Measurements from ENCODE around the gene DSTYK. TPM values are rescaled to one million over a fixed set of nuclear protein-coding genes. Genes with fewer than 3 reads are reported as not detected.

Gene DSTYK
- total RNA-seq, 2 experiments from 2014 or later: 13.9 to 15.3 TPM

GRCh38 chr1:205129447-205130029, 82.0 kb downstream of the DSTYK start:
- H3K27ac ChIP-seq (ENCODE audit: low read depth in 1 of 2, low read length in 2 of 2): no peak overlapping the region
- H3K36me3 ChIP-seq (ENCODE audit: insufficient read depth, low read length): no peaks in the 10 kb centered on the region
- ChIA-PET CTCF (interaction anchor here (1.2 kb wide), 1 partner anchor 12 kb away, joined by 4 read pairs; no protein-coding TSS in a partner anchor), POLR2A (no interaction called here)
- no peak for TF ChIP-seq CTCF (IDR thresholded peaks at IDR 0.05)
- no peak overlapping the region for H3K4me3 ChIP-seq (ENCODE audit: low read length)
- no peaks in the 10 kb centered on the region for H3K36me3 Mint-ChIP-seq (ENCODE audit: low read depth)
- intact Hi-C loops (cut with DNase I, micrococcal nuclease): loop anchor here in 1 of 2 experiments (10.0 kb wide), 1 partner anchor 645 kb away; the partner anchor contains the start of gene RAB29
- no peaks in the 10 kb centered on the region for H3K9me3 Mint-ChIP-seq
- no peaks in the 10 kb centered on the region for H3K27me3 ChIP-seq (ENCODE audit: control insufficient read depth in 1 of 2, insufficient read depth in 2 of 2, low read length in 2 of 2)
- no peaks in the 10 kb centered on the region for H3K4me1 Mint-ChIP-seq (ENCODE audit: low read depth)
- H3K27ac Mint-ChIP-seq: no peak overlapping the region
- ATAC-seq (ENCODE audit: poor library complexity): no peak
- H3K9me3 ChIP-seq (ENCODE audit: control insufficient read depth in 1 of 2, insufficient read depth in 1 of 2, low read length in 2 of 2): no peaks in the 10 kb centered on the region
- no peaks in the 10 kb centered on the region for H3K4me1 ChIP-seq (ENCODE audit: insufficient read depth, low read length)
- no peak overlapping the region for H3K4me3 Mint-ChIP-seq
- no peak for DNase-seq
- H3K27me3 Mint-ChIP-seq: no peaks in the 10 kb centered on the region

- Mint-ChIP-seq H3K4me3 (no peak overlapping the region), H3K27me3 (no peaks in the 10 kb centered on the region), H3K36me3 (ENCODE audit: low read depth) (no peaks in the 10 kb centered on the region), H3K9me3 (no peaks in the 10 kb centered on the region), H3K27ac (no peak overlapping the region), H3K4me1 (ENCODE audit: low read depth) (peaks cover under 1% of the 10 kb centered on the region)
- Histone ChIP-seq H3K4me1 (ENCODE audit: insufficient read depth, low read length) (peaks cover 3% of the 10 kb centered on the region), H3K4me3 (ENCODE audit: low read length) (no peak overlapping the region), H3K27ac (ENCODE audit: low read depth in 1 of 2, low read length in 2 of 2) (no peak overlapping the region), H3K36me3 (ENCODE audit: insufficient read depth, low read length) (no peaks in the 10 kb centered on the region), H3K27me3 (ENCODE audit: control insufficient read depth in 1 of 2, insufficient read depth in 2 of 2, low read length in 2 of 2) (no peaks in the 10 kb centered on the region), H3K9me3 (ENCODE audit: control insufficient read depth in 1 of 2, insufficient read depth in 1 of 2, low read length in 2 of 2) (no peaks in the 10 kb centered on the region)
- intact Hi-C loops (cut with DNase I, micrococcal nuclease): loop anchor here in 1 of 2 experiments (10.0 kb wide), 1 partner anchor 647 kb away; the partner anchor contains the start of gene RAB29
- POLR2A ChIA-PET: no interaction called here
- DNase-seq: no peak
- CTCF ChIA-PET: interaction anchor here (1.2 kb wide), 1 partner anchor 13 kb away, joined by 4 read pairs; no protein-coding TSS in a partner anchor
- no peak for ATAC-seq (ENCODE audit: poor library complexity)
- no peak for TF ChIP-seq CTCF (IDR thresholded peaks at IDR 0.05)
These were observed 83.5 kb downstream of the DSTYK start for GRCh38 chr1:205128050-205128449.

- H3K27ac Mint-ChIP-seq: no peak overlapping the region
- Histone ChIP-seq H3K27me3 (ENCODE audit: control insufficient read depth in 1 of 2, insufficient read depth in 2 of 2, low read length in 2 of 2) (no peaks in the 10 kb centered on the region), H3K4me3 (ENCODE audit: low read length) (no peak overlapping the region), H3K9me3 (ENCODE audit: control insufficient read depth in 1 of 2, insufficient read depth in 1 of 2, low read length in 2 of 2) (no peaks in the 10 kb centered on the region), H3K27ac (ENCODE audit: low read depth in 1 of 2, low read length in 2 of 2) (no peak overlapping the region), H3K4me1 (ENCODE audit: insufficient read depth, low read length) (peaks cover 7% of the 10 kb centered on the region), H3K36me3 (ENCODE audit: insufficient read depth, low read length) (no peaks in the 10 kb centered on the region)
- H3K36me3 Mint-ChIP-seq (ENCODE audit: low read depth): no peaks in the 10 kb centered on the region
- intact Hi-C loops (cut with DNase I, micrococcal nuclease): loop anchor here in 1 of 2 experiments (10.0 kb wide), 1 partner anchor 647 kb away; the partner anchor contains the start of gene RAB29
- no peak for DNase-seq
- no peaks in the 10 kb centered on the region for H3K9me3 Mint-ChIP-seq
- ATAC-seq (ENCODE audit: poor library complexity): no peak
- no peak overlapping the region for H3K4me3 Mint-ChIP-seq
- H3K4me1 Mint-ChIP-seq (ENCODE audit: low read depth): peaks cover 4% of the 10 kb centered on the region
- H3K27me3 Mint-ChIP-seq: no peaks in the 10 kb centered on the region
- POLR2A ChIA-PET: no interaction called here
- CTCF ChIA-PET: interaction anchor here (1.2 kb wide), 1 partner anchor 14 kb away, joined by 4 read pairs; no protein-coding TSS in a partner anchor
- TF ChIP-seq CTCF (IDR thresholded peaks at IDR 0.05): no peak
These were observed 83.9 kb downstream of the DSTYK start for GRCh38 chr1:205127646-205128045.

Measured in CD4-positive, alpha-beta T cell (primary cell).